B cell (primary cell): Measurements from ENCODE around the gene CLCNKB. TPM values are rescaled to one million over a fixed set of nuclear protein-coding genes. Genes with fewer than 3 reads are reported as not detected.

ENCODE experiments used
- ATAC-seq: fragments of 200-7000 bp; cut with Tn5 transposase; one replicate; pipeline ENCODE4 v1.10.0; 2021; ENCODE audit warnings: low read depth, mild to moderate bottlenecking, moderate number of reproducible peaks, moderate library complexity
- CTCF ChIA-PET: fragments of 350-600 bp; sonication (Branson Sonifier 250); formaldehyde crosslinking; loops from one replicate; lab custom pipeline; 2021; ENCODE audit warnings: antibody characterized with exemption, inconsistent platforms; lab: Charles Lee
- POLR2A ChIA-PET: fragments of 350-600 bp; sonication (Branson Sonifier 250); formaldehyde crosslinking; loops from one replicate; lab custom pipeline; 2021; ENCODE audit warnings: antibody characterized with exemption; lab: Charles Lee
- DNase-seq: peaks from one replicate; pipeline ENCODE4 v3.0.0; 2013
- H2AFZ ChIP-seq: 2 replicates; pipeline ENCODE4 v1.6.1; 2012; ENCODE audit warnings: mild to moderate bottlenecking, low read depth, low read length; ENCODE audit not compliant: insufficient read depth, poor library complexity, severe bottlenecking
- H3K27ac ChIP-seq, 2 donors: 1 replicate in 1 of 2; 2 replicates in 1 of 2; pipeline ENCODE4 v1.5.1; 2012 to 2013; ENCODE audit warnings: low read length in 2 of 2, mild to moderate bottlenecking in 2 of 2, moderate library complexity in 1 of 2
- H3K27me3 ChIP-seq, 4 experiments: fragments of 200-600 bp in 1 of 4; sonication (generic) in 1 of 4; replicated peaks in 1 of 4; 1 replicate in 2 of 4; 2 replicates in 2 of 4; pipeline versions ENCODE4 v1.6.1 to v1.7.0; 2013 to 2016; ENCODE audit warnings: low read length in 3 of 4, mild to moderate bottlenecking in 2 of 4, mixed read lengths in 1 of 4, moderate library complexity in 1 of 4; ENCODE audit not compliant: insufficient read depth in 4 of 4, control insufficient read depth in 3 of 4; ENCODE audit errors: control extremely low read depth in 1 of 4
- H3K36me3 ChIP-seq, 2 experiments: replicated peaks in 1 of 2; 1 replicate in 1 of 2; 2 replicates in 1 of 2; pipeline versions ENCODE4 v1.6.1 to v1.7.1; 2013; ENCODE audit warnings: low read length in 1 of 2; ENCODE audit not compliant: insufficient read depth in 2 of 2, control insufficient read depth in 1 of 2; ENCODE audit errors: control extremely low read depth in 1 of 2, extremely low read depth in 1 of 2
- H3K4me1 ChIP-seq, 2 donors: fragments of 200-600 bp in 1 of 2; sonication (generic) in 1 of 2; 1 replicate in 1 of 2; 2 replicates in 1 of 2; pipeline versions ENCODE4 v1.5.1 to v1.6.1; 2013 to 2017; ENCODE audit warnings: low read length in 2 of 2; ENCODE audit not compliant: control insufficient read depth in 2 of 2, insufficient read depth in 2 of 2
- H3K4me2 ChIP-seq: replicated peaks from 2 replicates; pipeline ENCODE3; 2012; ENCODE audit warnings: mild to moderate bottlenecking, low read depth, low read length; ENCODE audit not compliant: poor library complexity, severe bottlenecking
- H3K4me3 ChIP-seq, 5 experiments: fragments of 200-600 bp in 1 of 5; sonication (generic) in 1 of 5; 1 replicate in 3 of 5; 2 replicates in 2 of 5; pipeline versions ENCODE4 v1.5.1 to v1.7.0; 2011 to 2016; ENCODE audit warnings: low read length in 4 of 5, mild to moderate bottlenecking in 4 of 5, low read depth in 2 of 5, control low read depth in 1 of 5, moderate library complexity in 1 of 5; ENCODE audit not compliant: insufficient read depth in 1 of 5; ENCODE audit errors: control extremely low read depth in 1 of 5, extremely low read depth in 1 of 5
- H3K79me2 ChIP-seq: fragments of 200-600 bp; sonication (generic); one replicate; pipeline ENCODE4 v1.6.0; 2016; ENCODE audit warnings: low read length; ENCODE audit not compliant: control insufficient read depth, insufficient read depth
- H3K9ac ChIP-seq: fragments of 200-600 bp; sonication (generic); 2 replicates; pipeline ENCODE4 v1.6.1; 2017; ENCODE audit warnings: mild to moderate bottlenecking, low read length, moderate library complexity
- H3K9me3 ChIP-seq, 3 donors: one replicate each; pipeline versions ENCODE4 v1.6.1 to v1.7.1; 2013; ENCODE audit warnings: low read length in 2 of 3; ENCODE audit not compliant: control insufficient read depth in 2 of 3, insufficient read depth in 1 of 3; ENCODE audit errors: control extremely low read depth in 1 of 3
- H4K20me1 ChIP-seq: 2 replicates; pipeline ENCODE4 v1.6.0; 2012; ENCODE audit warnings: mild to moderate bottlenecking, low read length; ENCODE audit not compliant: insufficient read depth, control insufficient read depth, poor library complexity, severe bottlenecking
- H3K27ac Mint-ChIP-seq: one replicate; pipeline ENCODE4 v1.8.0; 2021; ENCODE audit warnings: mixed read lengths
- H3K27me3 Mint-ChIP-seq: one replicate; pipeline ENCODE4 v1.8.0; 2021; ENCODE audit warnings: mixed read lengths
- H3K4me1 Mint-ChIP-seq: one replicate; pipeline ENCODE4 v1.8.0; 2021; ENCODE audit warnings: mixed read lengths
- H3K4me3 Mint-ChIP-seq: one replicate; pipeline ENCODE4 v1.8.0; 2021; ENCODE audit warnings: mixed read lengths
- H3K9me3 Mint-ChIP-seq: one replicate; pipeline ENCODE4 v1.8.0; 2022; ENCODE audit warnings: mixed read lengths; ENCODE audit not compliant: insufficient read depth
- CTCF ChIP-seq: fragments of 200-600 bp; IDR thresholded peaks from one replicate; pipeline ENCODE4 v1.8.0; 2022; ENCODE audit warnings: antibody characterized with exemption, mild to moderate bottlenecking
- EZH2 ChIP-seq: IDR thresholded peaks from 2 replicates; pipeline ENCODE4 v1.6.1; 2012; ENCODE audit warnings: borderline replicate concordance, low read depth, mild to moderate bottlenecking, moderate library complexity, low read length; ENCODE audit not compliant: insufficient read depth, poor library complexity, severe bottlenecking
- WGBS: methylation state at CpG from one replicate; pipeline ENCODE4 v1.1.5; 2013; ENCODE audit warnings: missing lambda C conversion rate; ENCODE audit not compliant: insufficient coverage; 5-methylcytosine and 5-hydroxymethylcytosine counted together
- intact Hi-C: fragments of 100-400 bp; cut with micrococcal nuclease; formaldehyde crosslinking; loops from one replicate; pipeline ENCODE4 v1.10.0; 2022
- polyA plus RNA-seq: library from polyadenylated mRNA; depleted of rRNA; stranded (reverse); fragments of >200 nt; gene quantifications from 2 replicates; pipeline ENCODE4 v1.2.3, GENCODE V29; 2012
- total RNA-seq, 2 donors: library from RNA; stranded (reverse); fragments of 120-200 nt in 1 of 2; gene quantifications; 1 replicate in 1 of 2; 2 replicates in 1 of 2; pipeline versions ENCODE4 v1.2.3 to v1.2.4, GENCODE V29; 2013 to 2022

Gene CLCNKB
- total and polyA plus RNA-seq, 2 donors (not counting 1 experiment from before 2014, with no cell fraction given): not detected

- H3K27ac ChIP-seq: no peak overlapping the region
- H3K4me3 ChIP-seq: peak overlapping the region in 3 of 5 experiments; percentile 21 to 64 (median 50)
These were observed 31.5 kb upstream of the CLCNKB start for GRCh38 chr1:16011936-16012589.

More at GRCh38 chr1:16011936-16012589, 31.5 kb upstream of the CLCNKB start:
- Histone ChIP-seq H2AFZ (peak overlapping the region; percentile 82), H3K4me2 (peak overlapping the region; percentile 94), H3K79me2 (no peaks in the 10 kb centered on the region), H3K9me3 (no peaks in the 10 kb centered on the region), H4K20me1 (no peaks in the 10 kb centered on the region), H3K4me1 (peaks cover 18 to 34% of the 10 kb centered on the region in 2 donors), H3K9ac (peak overlapping the region; percentile 65), H3K27me3 (no peaks in the 10 kb centered on the region), H3K36me3 (no peaks in the 10 kb centered on the region)
- Mint-ChIP-seq H3K4me3 (peak overlapping the region; percentile 74), H3K9me3 (no peaks in the 10 kb centered on the region), H3K27me3 (no peaks in the 10 kb centered on the region), H3K27ac (no peak overlapping the region), H3K4me1 (peaks cover 31% of the 10 kb centered on the region)
- 98% methylated on average over 8 of the region's 11 CpGs for WGBS
- ChIA-PET POLR2A (interaction anchor here (0.7 kb wide), 1 partner anchor 77 kb away, joined by 4 read pairs; no protein-coding TSS in a partner anchor), CTCF (interaction anchor here (0.8 to 2.9 kb wide), 4 partner anchors 12 to 174 kb away, joined by 3 to 12 read pairs (median 3); no protein-coding TSS in a partner anchor)
- ATAC-seq (no peak), DNase-seq (no peak)
- intact Hi-C loops: no loop called here
- TF ChIP-seq CTCF (no peak), EZH2 (no peak)
